NT2/D1 (cell line): ENCODE results near the gene ZNF830.

Source experiments
- YY1 ChIP-seq: IDR thresholded peaks from 2 replicates; pipeline ENCODE4 v1.6.1; 2011; ENCODE audit not compliant: insufficient read length, insufficient read depth
- ZNF274 ChIP-seq: IDR thresholded peaks from 2 replicates; pipeline ENCODE4 v1.6.1; 2011; ENCODE audit warnings: mild to moderate bottlenecking, low read depth, low read length

- TF ChIP-seq YY1 (no peak), ZNF274 (no peak)
These were observed 38.1 kb downstream of the ZNF830 start for GRCh38 chr17:34999456-34999855.
